M059J (cell line): Measurements from ENCODE around the gene THPO. TPM values are rescaled to one million over a fixed set of nuclear protein-coding genes. Genes with fewer than 3 reads are reported as not detected.

Experiments used
- DNase-seq: peaks from one replicate; pipeline ENCODE4 v3.0.0-alpha.2; 2012; ENCODE audit warnings: low read depth
- total RNA-seq: library from RNA; depleted of rRNA; stranded (reverse); fragments of >200 nt; shearing (Covaris generic); gene quantifications from 2 replicates; pipeline ENCODE4 v1.2.3, GENCODE V29; 2014; rRNA removed

The THPO gene
- total RNA-seq, 1 experiment from 2014 or later, result not detected

DNA sequence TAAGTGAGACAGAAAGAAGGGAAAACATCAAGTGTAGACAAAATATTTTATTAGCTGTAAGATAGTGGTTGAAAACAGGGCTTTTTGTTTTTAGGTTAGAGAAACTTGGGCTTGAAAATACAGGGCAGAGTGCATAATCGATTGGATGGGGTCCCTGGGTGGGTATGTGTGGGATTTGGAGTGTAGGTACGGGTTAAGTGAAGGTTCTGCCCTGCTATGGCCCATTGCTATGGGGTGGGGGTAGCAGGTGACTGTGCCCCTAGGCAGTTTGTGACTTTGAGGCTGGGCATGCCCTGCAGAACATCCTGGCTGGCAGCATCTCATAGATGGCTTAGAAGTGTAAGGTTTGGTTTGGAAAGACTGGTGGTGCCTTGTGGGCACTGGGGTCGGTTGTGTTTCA lies 44.3 kb downstream of the THPO start:
- no peak for DNase-seq

DNA sequence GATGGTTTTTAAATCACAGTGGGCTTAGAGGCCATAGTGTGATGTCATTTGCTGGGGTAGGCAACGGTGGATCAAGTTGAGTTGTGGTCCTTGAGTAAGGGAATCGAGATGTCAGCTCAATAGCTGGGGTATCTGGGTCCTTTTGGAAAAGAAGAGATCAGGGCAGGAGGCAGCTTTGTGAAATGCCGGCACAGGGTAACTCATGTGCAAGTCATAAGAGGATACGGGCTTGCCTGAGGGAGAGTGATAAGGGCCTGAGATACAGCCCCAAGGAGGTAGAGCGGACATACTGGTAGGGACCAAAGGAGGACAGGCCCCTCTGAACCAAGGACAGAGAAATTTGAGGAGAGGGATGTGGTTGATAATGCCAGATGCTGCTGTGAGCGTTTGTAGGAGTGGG lies 44.8 kb downstream of the THPO start:
- DNase-seq, result no peak

DNA sequence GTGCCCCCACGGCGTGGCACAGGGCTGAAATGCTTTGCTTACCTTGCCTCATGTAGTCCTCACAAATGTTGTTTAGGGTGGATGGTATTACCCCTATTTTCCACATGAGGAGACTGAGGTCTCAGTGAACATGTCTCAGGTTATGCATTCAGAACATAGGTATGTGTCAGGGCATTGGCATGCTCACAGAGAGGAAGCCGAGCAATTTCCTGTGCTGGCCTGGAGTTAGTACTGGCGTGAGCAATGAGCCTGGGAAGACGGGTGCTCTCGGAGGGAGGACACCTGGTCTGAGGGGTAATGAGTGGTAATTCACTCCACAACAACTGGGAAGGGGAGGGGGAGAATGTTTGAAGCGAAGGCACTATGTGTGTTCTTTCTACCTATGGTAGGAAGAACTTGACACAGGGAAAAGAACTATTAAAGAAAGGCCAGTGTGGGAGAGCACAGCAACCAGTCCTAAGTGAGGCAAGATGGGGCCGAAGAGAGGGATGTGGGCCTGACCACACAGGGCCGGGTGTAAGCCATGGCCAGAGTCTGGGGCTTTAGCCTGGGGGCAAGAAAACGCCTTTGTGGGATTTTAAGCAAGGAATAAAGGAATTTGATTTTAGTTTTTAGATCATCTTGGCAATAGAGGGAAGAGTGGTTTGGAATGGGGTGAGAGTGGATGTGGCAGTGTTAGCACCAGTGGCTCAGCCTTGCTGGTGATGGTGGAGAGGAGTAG lies 45.5 kb downstream of the THPO start:
- peak; percentile 97 for DNase-seq

DNA sequence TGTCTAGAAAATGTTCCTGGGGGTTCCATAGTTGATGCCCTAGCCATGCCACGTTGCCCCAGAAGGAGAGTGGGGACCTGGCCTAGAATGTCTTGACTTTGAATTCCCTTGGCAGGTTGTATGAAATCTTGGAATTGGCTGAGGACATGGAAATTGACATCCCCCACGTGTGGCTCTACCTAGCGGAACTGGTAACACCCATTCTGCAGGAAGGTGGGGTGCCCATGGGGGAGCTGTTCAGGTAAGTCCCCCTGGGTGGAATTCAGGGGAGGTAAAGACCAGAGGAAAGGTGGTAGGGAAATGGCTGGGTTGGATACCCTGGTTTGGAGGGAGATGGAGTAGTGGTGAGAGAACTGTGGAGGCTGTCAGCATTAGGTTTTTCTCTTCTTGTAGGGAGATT lies 49.5 kb downstream of the THPO start:
- DNase-seq, result no peak

DNA sequence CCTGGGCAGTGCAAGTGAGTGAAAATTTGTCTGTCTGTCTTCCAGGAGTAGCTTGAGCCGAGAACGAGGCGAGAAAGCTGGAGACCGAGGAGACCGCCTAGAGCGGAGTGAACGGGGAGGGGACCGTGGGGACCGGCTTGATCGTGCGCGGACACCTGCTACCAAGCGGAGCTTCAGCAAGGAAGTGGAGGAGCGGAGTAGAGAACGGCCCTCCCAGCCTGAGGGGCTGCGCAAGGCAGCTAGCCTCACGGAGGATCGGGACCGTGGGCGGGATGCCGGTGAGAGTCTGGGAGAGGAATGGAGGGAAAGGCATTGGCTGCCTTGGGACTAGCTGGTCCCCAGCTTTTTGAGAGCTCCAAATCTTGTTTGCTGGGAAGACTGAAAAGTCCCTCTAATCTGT lies 50.8 kb downstream of the THPO start:
- DNase-seq, result no peak

DNA sequence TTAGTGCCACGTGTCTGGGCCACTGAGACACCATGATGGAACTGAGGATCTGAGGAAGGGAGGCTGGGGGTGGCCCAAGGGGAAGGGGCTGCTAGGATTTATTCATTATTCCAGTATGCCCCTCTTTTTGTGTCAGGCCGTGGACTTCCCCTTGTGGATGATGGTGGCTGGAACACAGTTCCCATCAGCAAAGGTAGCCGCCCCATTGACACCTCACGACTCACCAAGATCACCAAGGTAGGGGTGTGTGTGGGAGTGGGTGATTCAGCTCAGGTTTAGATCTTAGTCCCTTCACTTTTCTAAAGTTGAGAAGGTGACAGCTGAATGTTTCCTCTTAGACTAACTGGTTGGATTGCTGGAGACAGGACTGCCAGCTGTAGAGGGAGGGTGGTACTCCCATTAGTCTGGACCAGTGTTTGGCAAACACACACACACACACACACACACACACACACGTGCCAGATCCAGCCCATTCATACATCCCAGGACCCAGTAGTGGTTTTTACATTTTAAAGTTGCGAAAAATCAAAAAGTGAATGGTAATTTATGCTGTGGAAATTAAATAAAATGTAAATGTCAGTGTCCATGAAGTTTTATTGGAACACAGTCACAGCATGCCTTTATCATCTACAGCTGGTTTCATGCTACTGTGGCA lies 52.2 kb downstream of the THPO start:
- DNase-seq, result no peak

DNA sequence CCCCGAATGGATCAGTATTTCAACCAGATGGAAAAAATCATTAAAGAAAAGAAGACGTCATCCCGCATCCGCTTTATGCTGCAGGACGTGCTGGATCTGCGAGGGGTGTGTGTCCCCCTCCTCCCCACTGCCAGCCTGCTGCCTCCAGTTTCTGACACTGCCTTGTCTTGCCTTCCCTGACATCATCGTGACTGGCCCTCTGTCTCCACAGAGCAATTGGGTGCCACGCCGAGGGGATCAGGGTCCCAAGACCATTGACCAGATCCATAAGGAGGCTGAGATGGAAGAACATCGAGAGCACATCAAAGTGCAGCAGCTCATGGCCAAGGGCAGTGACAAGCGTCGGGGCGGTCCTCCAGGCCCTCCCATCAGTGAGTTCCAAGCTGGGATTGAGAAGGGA lies 52.7 kb downstream of the THPO start:
- DNase-seq, result no peak

DNA sequence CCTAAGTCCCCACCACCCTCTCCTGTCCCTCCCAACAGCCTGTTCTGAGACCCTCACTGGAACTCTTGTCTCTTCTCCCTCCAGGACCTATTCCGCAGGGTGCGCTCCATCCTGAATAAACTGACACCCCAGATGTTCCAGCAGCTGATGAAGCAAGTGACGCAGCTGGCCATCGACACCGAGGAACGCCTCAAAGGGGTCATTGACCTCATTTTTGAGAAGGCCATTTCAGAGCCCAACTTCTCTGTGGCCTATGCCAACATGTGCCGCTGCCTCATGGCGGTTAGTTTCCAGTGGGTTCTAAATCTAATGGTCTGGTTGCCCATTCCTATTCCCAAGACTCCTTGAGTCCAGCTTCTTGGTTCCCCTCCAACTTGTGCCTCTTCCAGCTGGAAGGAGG lies 54.3 kb downstream of the THPO start:
- DNase-seq, result no peak

DNA sequence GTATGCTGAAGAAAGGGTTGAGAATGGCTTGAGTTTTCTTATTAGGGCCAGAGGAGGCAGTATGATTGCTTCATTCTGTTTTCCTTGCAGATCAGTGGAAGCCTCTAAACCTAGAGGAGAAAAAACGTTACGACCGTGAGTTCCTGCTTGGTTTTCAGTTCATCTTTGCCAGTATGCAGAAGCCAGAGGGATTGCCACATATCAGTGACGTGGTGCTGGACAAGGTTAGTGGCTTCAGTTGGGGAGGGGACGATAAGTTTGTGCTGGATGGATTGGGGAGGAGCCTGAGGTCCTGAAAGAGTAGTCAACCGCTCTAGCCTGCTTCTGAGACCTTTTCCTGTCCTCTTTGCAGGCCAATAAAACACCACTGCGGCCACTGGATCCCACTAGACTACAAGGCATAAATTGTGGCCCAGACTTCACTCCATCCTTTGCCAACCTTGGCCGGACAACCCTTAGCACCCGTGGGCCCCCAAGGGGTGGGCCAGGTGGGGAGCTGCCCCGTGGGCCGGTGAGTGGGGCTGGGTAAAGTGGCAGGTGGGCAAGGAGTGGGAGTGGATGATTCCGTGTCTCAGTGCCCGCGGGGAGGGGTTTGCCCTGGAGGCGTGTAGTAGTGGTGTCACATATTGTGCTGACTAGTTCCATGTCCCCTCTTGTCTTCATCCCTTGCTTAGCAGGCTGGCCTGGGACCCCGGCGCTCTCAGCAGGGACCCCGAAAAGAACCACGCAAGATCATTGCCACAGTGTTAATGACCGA lies 55.1 kb downstream of the THPO start:
- DNase-seq, result no peak

Other genes starting within 250 kb of the THPO start
- gene EIF2B5, start 242.8 kb downstream of the THPO start, total RNA-seq, result 29.4 and 43.6 TPM in 2 replicates
- 21.2 and 30.3 TPM in 2 replicates for gene DVL3, start 222.8 kb downstream of the THPO start, total RNA-seq
- 676 and 795 TPM in 2 replicates for gene AP2M1, start 203.4 kb downstream of the THPO start, total RNA-seq
- 27.4 and 43.4 TPM in 2 replicates for gene ABCF3, start 192.0 kb downstream of the THPO start, total RNA-seq
- not detected in 2 replicates for gene VWA5B2, start 148.6 kb downstream of the THPO start, total RNA-seq
- gene ALG3, start 129.2 kb downstream of the THPO start, total RNA-seq, result 127 and 132 TPM in 2 replicates
- gene EEF1AKMT4, start 128.5 kb downstream of the THPO start, total RNA-seq, result 9.7 and 9.9 TPM in 2 replicates
- gene CAMK2N2, start 116.7 kb downstream of the THPO start, total RNA-seq, result 1.1 TPM in 1 of 2 replicates, not detected in the other
- gene ECE2, start 102.2 kb downstream of the THPO start, total RNA-seq, result not detected in 2 replicates
- gene PSMD2, start 79.0 kb downstream of the THPO start, total RNA-seq, result 902 and 1,026 TPM in 2 replicates
- 231 and 422 TPM in 2 replicates for gene EIF4G1, start 63.6 kb downstream of the THPO start, total RNA-seq
- 14.1 and 24.6 TPM in 2 replicates for gene FAM131A, start 40.6 kb downstream of the THPO start, total RNA-seq
- gene CLCN2, start 16.6 kb downstream of the THPO start, total RNA-seq, result 2.5 and 4.9 TPM in 2 replicates
- gene POLR2H, start 16.5 kb downstream of the THPO start, total RNA-seq, result 162 and 196 TPM in 2 replicates
- gene CHRD, start 1.8 kb upstream of the THPO start, total RNA-seq, result 0.42 TPM in 1 of 2 replicates, not detected in the other
- gene EPHB3, start 183.6 kb upstream of the THPO start, total RNA-seq, result 1.1 and 1.2 TPM in 2 replicates